GM11168 (cell line): ENCODE measurements around the gene ADCY4.
"Not testable (repeated sequence)": the region's sequence is repeated elsewhere in the genome, so short reads cannot be mapped to it uniquely, and the experiment has no call there.

Source experiments
- in situ Hi-C: fragments of 300-500 bp; cut with MboI; formaldehyde crosslinking; loops from one replicate; pipeline ENCODE4 v1.12.0; 2022; ENCODE audit warnings: low sequenced_read_pairs; ENCODE audit not compliant: unreplicated experiment

ADCY4 gene

GRCh38 chr14:24342889-24343288 lies 8.0 kb upstream of the ADCY4 start:
- in situ Hi-C loops = no loop called here

DNA sequence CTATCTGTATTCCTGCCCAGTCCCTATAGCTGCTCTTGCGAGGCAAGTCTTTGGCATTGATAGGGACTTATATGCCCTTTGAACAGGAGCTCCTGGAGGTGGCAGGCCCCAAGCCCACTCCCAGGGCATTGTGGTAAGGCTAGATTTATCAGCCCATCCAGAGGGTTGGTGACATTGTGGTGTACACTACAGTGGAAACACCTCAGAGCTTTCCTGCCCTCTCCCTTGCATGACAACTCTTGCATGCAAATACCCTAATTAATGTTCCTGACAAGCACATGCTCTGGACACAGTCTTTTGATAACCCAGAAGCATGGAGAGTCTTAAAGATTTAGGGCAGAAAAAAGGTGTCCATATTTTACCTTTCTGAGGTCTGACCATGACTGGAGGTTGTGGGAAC lies 5.7 kb upstream of the ADCY4 start:
- in situ Hi-C loops = no loop called here

DNA sequence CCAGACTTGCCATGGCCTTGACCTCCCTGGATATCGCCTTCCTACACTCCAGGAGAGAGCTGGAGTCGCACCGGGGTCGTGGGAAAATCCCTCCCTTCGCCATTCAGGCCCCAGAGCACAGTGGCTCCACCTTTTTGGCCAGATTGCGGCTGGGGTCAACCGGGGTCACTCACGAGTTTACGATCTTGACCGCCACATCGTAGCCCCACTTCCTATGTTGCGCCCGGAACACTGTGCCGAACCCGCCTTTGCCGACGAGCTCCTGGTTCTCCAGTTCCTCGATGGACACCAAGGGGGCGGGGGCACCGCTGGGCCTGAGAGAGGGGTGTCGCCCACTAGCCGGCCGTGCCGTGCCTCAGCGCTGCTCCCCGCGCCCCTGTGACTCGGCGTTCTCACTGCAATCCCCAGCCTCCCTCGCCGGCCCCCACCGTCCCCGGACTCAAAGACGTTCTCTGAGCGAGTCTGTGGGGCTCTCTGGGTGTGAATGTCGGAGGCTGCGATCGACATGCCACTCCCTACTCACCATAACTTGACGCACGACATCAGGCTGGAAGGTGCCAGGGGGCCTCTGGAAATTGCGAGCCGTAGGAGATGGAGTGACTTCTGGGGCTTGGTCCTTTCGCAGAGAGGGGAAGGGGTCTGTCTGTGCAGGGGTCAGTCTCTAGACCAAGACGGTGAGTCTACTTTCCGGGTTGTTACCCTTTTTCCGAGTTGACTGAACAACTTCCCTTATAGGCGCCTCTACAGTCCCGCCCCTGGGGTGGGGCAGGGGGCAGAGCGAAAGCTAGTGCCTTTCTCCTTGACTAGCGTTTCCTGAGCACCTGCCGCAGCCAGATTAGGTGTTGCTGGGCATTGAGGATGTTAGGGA lies 4.6 kb upstream of the ADCY4 start, which contains the start of gene RIPK3:
TSS of gene RIPK3 (minus strand) at position 708 of the 868 bp plus-strand sequence. CDS start at position 543, 165 bp downstream.
- in situ Hi-C loops = no loop called here

- in situ Hi-C loops = no loop called here
Measured at GRCh38 chr14:24338843-24339242, 4.0 kb upstream of the ADCY4 start.

DNA sequence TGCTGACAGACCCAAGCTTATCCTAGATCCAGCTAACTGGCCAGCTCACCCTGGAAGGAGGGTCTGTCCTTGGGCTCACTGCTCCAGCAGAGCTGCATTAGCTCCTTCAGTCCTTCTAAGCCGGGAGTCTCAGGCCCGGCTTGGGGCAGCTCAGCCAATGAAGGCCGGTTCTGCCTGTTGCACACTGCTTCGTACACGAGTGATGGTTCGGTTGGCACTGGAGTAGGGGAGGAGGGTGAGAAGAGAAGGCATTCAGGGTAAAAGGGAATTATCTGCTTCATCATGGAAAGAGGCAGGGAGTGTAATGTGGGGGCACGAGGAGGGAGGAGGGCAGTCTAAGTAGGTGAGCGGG lies 2.9 kb upstream of the ADCY4 start:
- in situ Hi-C loops = no loop called here

GRCh38 chr14:24337144-24337823 lies 2.4 kb upstream of the ADCY4 start:
- in situ Hi-C loops = no loop called here

DNA sequence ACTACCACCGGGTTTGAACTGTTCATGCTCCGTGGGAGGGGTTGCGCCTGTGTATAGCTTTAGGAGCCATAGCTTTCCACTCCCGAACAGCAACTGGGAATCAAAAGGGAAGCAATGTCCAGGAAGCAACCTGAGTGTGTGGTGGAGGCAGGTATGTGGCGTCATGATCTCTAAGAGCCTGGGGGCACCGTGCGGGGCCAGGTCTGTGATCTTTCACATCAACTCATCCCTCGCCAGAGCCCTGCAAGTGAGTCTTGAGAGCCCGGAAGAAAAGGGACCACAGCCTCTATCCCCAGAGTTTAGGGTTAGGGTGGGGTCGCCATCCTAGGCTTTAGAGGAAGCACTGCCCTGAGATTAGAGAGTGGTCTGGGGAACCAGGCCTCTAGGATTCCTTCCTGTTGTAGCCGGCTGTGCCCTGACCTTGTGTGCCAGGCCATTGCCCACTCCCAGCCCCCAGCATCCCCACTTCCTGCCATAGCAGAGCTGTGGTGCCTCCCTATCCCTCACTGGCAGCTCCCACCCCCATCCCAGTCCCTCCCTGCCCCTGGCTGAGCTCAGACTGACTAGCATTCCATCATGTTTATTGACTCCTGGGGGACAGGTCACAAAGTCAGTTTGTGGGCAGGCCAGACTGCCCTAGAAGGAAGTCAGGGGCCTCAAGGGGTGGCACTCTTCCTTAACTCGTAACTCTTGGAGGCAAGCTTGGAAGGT lies 745 bp upstream of the ADCY4 start:
- in situ Hi-C loops = no loop called here

DNA sequence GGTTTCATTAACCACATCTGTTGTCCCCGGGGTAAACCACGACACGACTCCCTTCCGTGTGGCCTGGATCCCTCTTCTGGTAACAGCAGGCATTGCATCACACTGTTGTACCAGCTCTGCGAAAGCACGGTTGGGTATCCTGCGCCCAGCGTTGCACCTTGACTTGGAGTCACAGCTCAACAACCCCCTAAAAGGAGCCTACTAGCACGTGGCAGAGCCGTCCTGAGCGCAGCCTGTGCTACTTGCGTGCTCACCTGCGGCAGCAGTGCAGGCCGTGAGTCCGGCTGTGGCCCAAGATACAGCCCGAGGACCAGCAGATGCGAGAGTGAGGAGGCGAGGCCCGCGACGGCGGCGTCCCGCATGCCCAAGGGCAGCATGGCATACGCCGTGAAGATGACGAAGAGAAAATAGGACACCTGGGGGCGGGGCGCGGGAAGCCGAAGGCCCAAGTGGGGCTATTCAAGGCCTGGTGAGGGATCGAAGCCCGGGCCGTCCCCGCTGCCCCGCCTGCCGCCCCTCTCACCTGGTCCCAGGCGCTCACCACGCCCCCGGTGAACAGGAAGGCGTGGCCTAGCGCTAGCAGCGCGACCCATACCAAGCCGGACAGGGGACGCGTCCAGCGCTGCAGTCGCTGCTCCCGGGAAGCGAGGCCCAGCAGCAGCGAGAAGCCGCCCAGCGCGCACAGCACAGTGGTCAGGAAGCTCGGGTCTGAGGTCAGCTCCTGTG lies 2.4 kb downstream of the ADCY4 start:
- in situ Hi-C loops = loop anchor here (5.0 kb wide), 1 partner anchor 105 kb away; no protein-coding TSS in a partner anchor

DNA sequence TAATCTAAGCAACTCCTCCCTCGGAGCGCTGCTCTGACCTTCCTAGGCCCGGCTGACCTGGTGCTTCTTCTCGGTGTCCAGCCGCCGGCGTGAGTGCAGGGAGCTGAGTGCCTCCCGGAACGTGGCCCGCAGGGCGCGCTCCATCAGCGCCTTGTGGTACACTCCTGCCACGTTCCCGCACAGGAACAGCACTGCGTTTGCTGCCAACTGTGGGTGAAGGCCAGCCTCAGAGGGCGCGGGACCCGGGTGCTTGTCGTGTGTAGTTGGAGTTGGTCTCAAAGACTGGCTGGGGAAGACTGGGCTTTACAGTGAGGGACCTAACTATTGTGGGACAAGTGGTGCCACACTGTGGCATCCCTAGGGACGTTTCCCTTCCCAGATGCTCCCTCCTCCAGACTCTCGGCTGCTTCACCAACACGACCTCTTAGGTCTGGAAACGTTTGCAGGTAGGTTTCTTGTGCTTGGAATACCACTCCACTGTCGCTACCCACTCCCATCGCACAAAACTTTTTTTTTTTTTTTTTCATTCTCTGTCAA lies 3.1 kb downstream of the ADCY4 start:
- in situ Hi-C loops = loop anchor here (5.0 kb wide), 1 partner anchor 106 kb away; no protein-coding TSS in a partner anchor

DNA sequence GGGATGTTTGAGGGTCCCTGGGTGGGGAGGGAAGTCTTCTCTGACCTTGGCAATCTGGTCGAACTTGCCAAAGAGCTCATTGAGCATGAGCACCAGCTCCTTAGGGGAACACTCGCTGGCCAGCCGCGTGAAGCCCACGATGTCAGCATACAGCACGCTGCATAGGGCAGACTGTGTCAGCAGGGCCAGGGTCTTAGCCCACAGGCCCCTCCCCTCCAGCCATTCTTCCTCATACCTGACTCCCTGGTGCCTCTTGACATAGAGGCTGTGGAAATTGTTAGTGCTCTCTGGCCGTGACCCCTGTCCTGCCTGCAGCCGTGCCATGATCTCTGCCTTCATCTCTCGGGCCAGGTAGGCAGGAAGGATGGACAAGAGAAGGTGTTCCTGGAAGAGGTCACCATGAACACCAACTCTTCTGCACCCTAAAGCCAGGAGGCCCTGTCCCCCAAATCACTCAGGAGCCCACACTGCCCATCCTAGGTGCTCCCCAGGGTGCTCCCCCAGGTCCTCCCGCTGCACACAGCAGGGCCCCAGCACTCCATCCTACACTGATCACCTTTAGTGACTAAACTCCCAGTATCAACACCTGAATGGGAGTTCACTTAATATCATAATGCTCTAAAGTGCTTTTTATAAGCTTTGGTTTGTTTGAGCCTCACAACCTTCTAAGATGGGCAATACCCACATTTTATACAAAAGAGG lies 3.7 kb downstream of the ADCY4 start:
- in situ Hi-C loops = loop anchor here (5.0 kb wide), 1 partner anchor 106 kb away; no protein-coding TSS in a partner anchor

DNA sequence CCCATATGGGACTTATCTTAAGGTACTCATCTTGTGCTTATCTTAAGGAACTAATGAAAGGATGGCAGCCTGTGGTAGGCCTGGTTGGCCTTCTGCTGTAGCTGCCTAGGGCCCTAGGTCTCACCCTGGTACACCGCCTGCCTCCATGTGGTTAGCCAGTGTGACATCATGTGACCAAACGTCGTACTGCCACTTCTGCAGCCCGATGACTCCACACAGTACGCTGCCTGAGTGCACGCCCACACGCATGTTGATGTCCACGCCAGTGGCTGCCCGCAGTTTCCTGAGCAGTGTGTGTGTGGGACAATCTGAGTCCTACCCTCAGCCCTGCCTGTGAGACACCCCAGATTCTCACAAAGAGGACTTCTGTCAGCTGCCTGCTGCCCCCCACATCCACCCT lies 5.1 kb downstream of the ADCY4 start:
- in situ Hi-C loops = loop anchor here (5.0 kb wide), 1 partner anchor 108 kb away; no protein-coding TSS in a partner anchor

DNA sequence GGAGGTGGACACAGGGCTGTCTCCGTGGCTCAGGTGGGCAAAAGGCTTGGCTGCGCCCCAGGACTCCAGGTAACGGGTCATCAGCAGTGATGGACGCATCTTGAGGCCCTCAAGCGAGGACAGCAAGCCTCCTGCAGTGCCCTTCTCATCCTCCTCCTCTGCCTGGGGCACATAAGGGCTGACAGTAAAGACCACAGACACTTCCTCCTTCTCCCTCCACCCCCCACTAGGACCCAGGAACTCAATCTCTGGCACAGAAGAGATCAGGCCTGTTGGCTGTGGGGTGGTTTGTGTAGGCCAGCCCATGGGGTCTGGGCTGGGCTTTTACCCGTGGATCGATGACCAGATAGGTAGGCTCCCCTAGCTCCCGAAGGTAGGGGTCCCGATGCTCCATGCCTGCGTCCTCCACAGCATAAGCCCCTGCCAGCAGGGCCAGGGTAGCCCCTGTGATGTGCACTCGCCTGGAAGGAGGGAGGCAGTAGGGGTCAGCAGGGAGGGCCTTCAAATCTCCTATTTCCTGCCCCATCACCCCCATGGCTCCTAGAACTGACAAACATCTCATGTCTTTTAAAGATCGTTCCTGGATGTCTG lies 5.7 kb downstream of the ADCY4 start:
- in situ Hi-C loops = no loop called here

- in situ Hi-C loops = not testable (repeated sequence)
Measured at GRCh38 chr14:24327914-24328313, 7.0 kb downstream of the ADCY4 start.

- in situ Hi-C loops = no loop called here
Measured at GRCh38 chr14:24327303-24327702, 7.6 kb downstream of the ADCY4 start.

- in situ Hi-C loops = no loop called here
Measured at GRCh38 chr14:24325963-24326362, 8.9 kb downstream of the ADCY4 start.

DNA sequence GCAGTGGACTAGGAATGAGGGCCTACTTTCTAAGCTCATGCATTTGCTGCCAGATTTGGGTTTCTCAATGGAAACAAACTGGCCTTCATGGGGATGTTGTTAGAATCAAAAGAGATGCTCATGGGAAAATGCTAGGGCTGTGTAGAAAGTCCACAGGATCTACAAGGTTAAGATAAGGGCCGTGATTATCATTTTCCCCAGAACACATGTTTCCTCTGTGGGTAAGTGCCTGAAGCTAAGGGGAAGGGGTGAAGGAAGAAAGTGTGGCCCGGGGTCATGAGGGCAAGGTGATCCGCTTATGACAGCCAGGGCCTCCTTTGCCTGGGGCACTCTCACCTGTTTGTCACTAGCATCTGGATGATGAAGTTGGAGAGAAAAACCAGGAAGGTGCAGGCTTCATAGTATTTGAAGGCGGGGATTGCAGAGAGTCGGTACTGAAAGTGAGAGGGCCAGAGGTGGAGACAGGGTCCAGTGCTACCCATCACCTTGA lies 9.8 kb downstream of the ADCY4 start:
- in situ Hi-C loops = no loop called here

GRCh38 chr14:24324024-24324423 lies 10.8 kb downstream of the ADCY4 start:
- in situ Hi-C loops = no loop called here

DNA sequence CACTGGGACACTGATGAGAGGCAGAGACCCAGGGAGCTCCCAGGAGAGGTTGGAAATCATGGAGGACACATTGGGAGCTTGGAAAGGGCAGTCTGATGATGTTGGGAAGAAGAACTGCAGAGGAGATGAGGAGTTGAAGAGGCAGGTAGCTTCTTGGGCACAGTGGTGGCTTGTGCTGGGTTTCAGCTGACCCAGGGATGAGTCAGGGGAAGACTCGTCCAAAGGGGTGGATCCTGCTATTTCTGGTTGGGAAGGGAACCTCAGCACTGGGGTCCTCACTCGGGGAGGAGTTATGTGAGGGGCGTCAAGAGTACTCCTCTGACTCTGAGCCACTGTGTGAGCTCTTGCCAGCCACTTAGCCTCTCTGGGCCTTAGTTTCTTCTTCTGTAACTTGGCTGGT lies 11.5 kb downstream of the ADCY4 start:
- in situ Hi-C loops = no loop called here

- in situ Hi-C loops = no loop called here
Measured at GRCh38 chr14:24322672-24323071, 12.2 kb downstream of the ADCY4 start.
